ENCODE data around the gene EIF5A.

The EIF5A gene

GRCh38 chr17:7357381-7357780 lies 50.0 kb downstream of the EIF5A start:
- no peak for FAIRE-seq

GRCh38 chr17:7361906-7362305 lies 54.5 kb downstream of the EIF5A start:
- FAIRE-seq = no peak

Data from colon (tissue), 2 donors.